Right lobe of liver (tissue), 4 donors: ENCODE results near the gene MKLN1.

Experiments used
- CTCF ChIP-seq, 4 donors: fragments of 200-600 bp in 3 of 4; fragments of 450-650 bp in 1 of 4; IDR thresholded peaks; one replicate each; pipeline versions ENCODE4 v1.5.1 to v1.8.0; 2016 to 2022; ENCODE audit warnings: antibody characterized with exemption in 4 of 4, mild to moderate bottlenecking in 2 of 4
- POLR2A ChIP-seq: fragments of 450-650 bp; IDR thresholded peaks from one replicate; pipeline ENCODE4 v1.6.1; 2017; ENCODE audit warnings: antibody characterized with exemption, mild to moderate bottlenecking
- donor health status: DM: no; HTN: no; CAD: no.
- donor health status: DM: no; HTN: no; CAD: no.
- donor health status: DM: no; HTN: yes; CAD: no.

GRCh38 chr7:131456338-131456737 is 128.7 kb downstream of the MKLN1 start:
- TF ChIP-seq CTCF (IDR thresholded peaks at IDR 0.05) (no peak), POLR2A (no peak)
